ENCODE data around the gene RAC2. TPM values are rescaled to one million over a fixed set of nuclear protein-coding genes. Genes with fewer than 3 reads are reported as not detected.

Gene RAC2
- total and polyA plus RNA-seq, 2 experiments from 2014 or later = 9.9 to 10.5 TPM

GRCh38 chr22:37175414-37176281 is 68.4 kb downstream of the RAC2 start:
- no peak for TF ChIP-seq EZH2phosphoT487 (IDR thresholded peaks at IDR 0.05; ENCODE audit: low read depth, severe bottlenecking, unreplicated experiment)
- no peak for TF ChIP-seq CTCF (IDR thresholded peaks at IDR 0.05; ENCODE audit: poor library complexity)
- no peak for TF ChIP-seq EZH2 (IDR thresholded peaks at IDR 0.05; ENCODE audit: borderline replicate concordance)
- Histone ChIP-seq H3K9me3 (ENCODE audit: low read depth) (no peaks in the 10 kb centered on the region), H3K4me1 (ENCODE audit: insufficient read depth) (peaks cover 36% of the 10 kb centered on the region), H3K36me3 (replicated peaks; ENCODE audit: insufficient read depth, low read depth) (no peaks in the 10 kb centered on the region), H4K20me1 (ENCODE audit: insufficient read depth, poor library complexity, severe bottlenecking) (no peaks in the 10 kb centered on the region), H3K4me3 (no peak overlapping the region), H3K4me2 (peak overlapping the region; percentile 50), H3K79me2 (no peaks in the 10 kb centered on the region), H2AFZ (no peak overlapping the region), H3K9me2 (replicated peaks; ENCODE audit: insufficient read depth) (no peaks in the 10 kb centered on the region), H3K27ac (peak overlapping the region; percentile 71), H3K27me3 (no peaks in the 10 kb centered on the region)
- no peak for DNase-seq (ENCODE audit: low spot score)
- 86% methylated on average over 18 of the region's 18 CpGs for WGBS (ENCODE audit: low lambda C conversion rate, missing lambda C conversion rate)

Small RNA genes lying within 50 kb of the gene (small RNA-seq; reads per million reads assigned to genes)
- gene Z82188.1 = not detected

Other genes starting within 250 kb of the RAC2 start
- 111 and 114 TPM in 2 replicates for gene TST, start 224.8 kb downstream of the RAC2 start, total RNA-seq
- gene TST, start 224.8 kb downstream of the RAC2 start, polyA plus RNA-seq = 47.0 and 50.2 TPM in 2 replicates
- 136 and 156 TPM in 2 replicates for gene MPST, start 224.5 kb downstream of the RAC2 start, total RNA-seq
- 179 and 193 TPM in 2 replicates for gene MPST, start 224.5 kb downstream of the RAC2 start, polyA plus RNA-seq
- gene KCTD17, start 192.5 kb downstream of the RAC2 start, total RNA-seq = 15.2 and 22.6 TPM in 2 replicates
- gene KCTD17, start 192.5 kb downstream of the RAC2 start, polyA plus RNA-seq = 25.4 and 33.4 TPM in 2 replicates
- 43.3 and 49.8 TPM in 2 replicates for gene TMPRSS6, start 134.6 kb downstream of the RAC2 start, total RNA-seq
- 21.3 and 34.4 TPM in 2 replicates for gene TMPRSS6, start 134.6 kb downstream of the RAC2 start, polyA plus RNA-seq
- gene IL2RB, start 94.4 kb downstream of the RAC2 start, total RNA-seq = 0.57 and 1.1 TPM in 2 replicates
- gene IL2RB, start 94.4 kb downstream of the RAC2 start, polyA plus RNA-seq = 0.92 and 1.5 TPM in 2 replicates
- gene C1QTNF6, start 56.0 kb downstream of the RAC2 start, total RNA-seq = 17.9 and 23.6 TPM in 2 replicates
- gene C1QTNF6, start 56.0 kb downstream of the RAC2 start, polyA plus RNA-seq = 29.7 and 39.1 TPM in 2 replicates
- 1.3 and 2.8 TPM in 2 replicates for gene SSTR3, start 31.8 kb downstream of the RAC2 start, total RNA-seq
- 0.47 and 0.97 TPM in 2 replicates for gene SSTR3, start 31.8 kb downstream of the RAC2 start, polyA plus RNA-seq
- 0.57 and 0.96 TPM in 2 replicates for gene CYTH4, start 38.2 kb upstream of the RAC2 start, total RNA-seq
- gene CYTH4, start 38.2 kb upstream of the RAC2 start, polyA plus RNA-seq = 0.24 and 0.94 TPM in 2 replicates
- gene ELFN2, start 183.2 kb upstream of the RAC2 start, total RNA-seq = 0.20 and 0.53 TPM in 2 replicates
- gene ELFN2, start 183.2 kb upstream of the RAC2 start, polyA plus RNA-seq = 0.19 and 0.40 TPM in 2 replicates
- 1.7 and 3.3 TPM in 2 replicates for gene MFNG, start 242.1 kb upstream of the RAC2 start, total RNA-seq
- 3.3 and 6.3 TPM in 2 replicates for gene MFNG, start 242.1 kb upstream of the RAC2 start, polyA plus RNA-seq